Measurements from ENCODE around the gene RESP18.
A peak's percentile ranks its signal among the peaks of the same experiment; 100 is the strongest.
"Not testable (repeated sequence)": the region's sequence is repeated elsewhere in the genome, so short reads cannot be mapped to it uniquely, and the experiment has no call there.

The RESP18 gene

GRCh38 chr2:219325136-219325535 lies 7.4 kb downstream of the RESP18 start:
- no peak for DNase-seq

GRCh38 chr2:219323434-219323833 lies 9.1 kb downstream of the RESP18 start:
- DNase-seq, result no peak

DNA sequence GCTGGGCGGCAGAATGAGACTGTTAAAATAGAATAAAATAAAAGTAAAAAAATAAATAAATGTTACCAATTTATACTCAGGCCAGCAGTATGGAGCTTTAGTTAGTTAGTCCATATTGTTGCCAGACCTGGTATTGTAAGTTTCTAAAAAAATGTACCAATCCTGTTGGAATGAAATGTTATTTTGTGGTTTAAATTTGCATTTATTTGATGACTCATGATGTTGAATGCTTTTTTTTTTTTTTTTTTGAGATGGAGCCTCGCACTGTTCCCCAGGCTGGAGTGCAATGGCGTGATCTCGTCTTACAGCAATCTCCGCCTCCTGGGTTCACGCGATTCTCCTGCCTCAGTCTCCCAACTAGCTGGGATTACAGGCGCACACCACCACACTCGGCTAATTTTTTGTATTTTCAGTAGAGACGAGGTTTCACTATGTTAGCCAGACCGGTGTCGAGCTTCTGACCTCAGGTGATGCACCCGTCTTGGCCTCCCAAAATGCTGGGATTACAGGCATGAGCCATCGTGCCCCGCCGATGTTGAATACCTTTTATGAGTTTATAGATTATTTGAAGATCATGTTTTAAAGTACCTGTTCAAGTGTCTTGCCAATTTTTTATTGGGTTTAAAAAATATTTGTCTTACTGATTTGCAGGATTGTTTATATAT lies 17.6 kb downstream of the RESP18 start:
- DNase-seq, result no peak

GRCh38 chr2:219312683-219313263 lies 19.8 kb downstream of the RESP18 start:
- DNase-seq, result not testable (repeated sequence)

GRCh38 chr2:219309278-219309677 lies 23.3 kb downstream of the RESP18 start, which contains the start of gene PTPRN:
TSS of gene PTPRN (minus strand) at chr2:219309401. CDS start at chr2:219309332, 69 bp downstream.
- no peak for DNase-seq

DNA sequence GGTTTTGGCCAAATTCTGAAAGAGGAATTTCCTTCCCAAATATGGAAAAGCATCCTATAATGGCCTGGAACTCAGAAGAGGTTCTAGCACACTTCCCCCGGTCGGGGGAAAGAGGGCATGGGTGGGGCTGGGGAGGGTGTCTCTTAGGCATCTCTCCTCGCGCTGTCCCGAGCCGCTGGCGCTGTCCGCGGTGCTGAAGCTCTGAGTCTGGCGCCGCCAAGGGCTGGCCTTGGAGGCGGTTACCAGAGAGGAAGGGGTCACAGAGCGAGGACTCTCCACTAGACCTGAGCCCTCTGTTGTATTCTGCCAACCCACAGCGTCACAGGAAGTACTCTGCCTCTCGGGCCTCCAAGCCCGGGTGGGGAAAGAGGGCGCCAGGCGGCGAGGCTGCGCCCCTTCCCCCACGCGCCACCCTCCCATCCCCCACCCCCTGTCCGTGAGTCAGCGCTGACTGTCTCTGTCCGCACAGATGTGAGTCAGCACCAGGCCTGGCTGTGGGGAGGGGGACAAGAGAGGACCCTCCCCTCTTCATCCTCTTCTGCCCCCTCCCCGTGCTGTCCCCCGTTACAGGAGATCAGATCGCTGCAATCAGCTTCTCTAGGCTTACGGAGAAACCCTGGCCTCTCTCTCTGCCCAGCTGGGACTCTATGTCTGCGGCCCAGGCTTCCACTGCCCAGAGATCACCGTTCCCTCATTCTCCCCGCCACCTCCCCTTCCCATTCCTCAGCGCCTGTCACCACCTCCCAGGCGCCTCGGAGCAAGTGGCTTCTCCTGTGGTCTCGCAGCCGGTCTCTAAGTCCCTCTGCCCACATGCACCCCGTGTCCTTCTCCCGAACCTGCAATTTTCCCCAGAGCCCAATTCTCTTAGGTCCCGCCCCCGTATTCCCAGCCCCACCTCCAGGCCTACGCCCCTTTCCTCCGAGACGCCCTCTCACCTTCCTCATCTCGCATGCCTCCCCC lies 24.1 kb downstream of the RESP18 start:
- peak; percentile 51 for DNase-seq

DNA sequence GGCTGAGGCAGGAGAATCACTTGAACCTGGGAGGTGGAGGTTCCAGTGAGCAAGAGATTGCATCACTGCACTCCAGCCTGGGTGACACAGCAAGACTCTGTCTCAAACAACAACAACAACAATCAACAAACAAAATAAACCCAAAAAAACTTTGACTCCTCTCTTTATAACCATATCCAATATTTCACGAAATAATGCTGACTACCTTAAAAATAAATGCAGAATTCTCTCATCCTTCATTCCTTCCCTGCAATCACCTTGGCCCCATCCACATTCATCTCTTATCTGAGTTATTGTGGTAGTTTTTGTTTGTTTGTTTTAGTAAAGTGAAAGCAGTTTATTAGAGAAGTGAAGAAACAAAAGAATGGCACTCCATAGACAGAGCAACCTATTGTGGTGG lies 26.5 kb downstream of the RESP18 start:
- no peak for DNase-seq

- DNase-seq, result no peak
Observed at GRCh38 chr2:219304223-219304622, 28.3 kb downstream of the RESP18 start.

- no peak for DNase-seq
Observed at GRCh38 chr2:219302412-219302968, 30.1 kb downstream of the RESP18 start.

- DNase-seq, result no peak
Observed at GRCh38 chr2:219300022-219300421, 32.5 kb downstream of the RESP18 start.

GRCh38 chr2:219299372-219299760 lies 33.2 kb downstream of the RESP18 start:
- DNase-seq, result no peak

DNA sequence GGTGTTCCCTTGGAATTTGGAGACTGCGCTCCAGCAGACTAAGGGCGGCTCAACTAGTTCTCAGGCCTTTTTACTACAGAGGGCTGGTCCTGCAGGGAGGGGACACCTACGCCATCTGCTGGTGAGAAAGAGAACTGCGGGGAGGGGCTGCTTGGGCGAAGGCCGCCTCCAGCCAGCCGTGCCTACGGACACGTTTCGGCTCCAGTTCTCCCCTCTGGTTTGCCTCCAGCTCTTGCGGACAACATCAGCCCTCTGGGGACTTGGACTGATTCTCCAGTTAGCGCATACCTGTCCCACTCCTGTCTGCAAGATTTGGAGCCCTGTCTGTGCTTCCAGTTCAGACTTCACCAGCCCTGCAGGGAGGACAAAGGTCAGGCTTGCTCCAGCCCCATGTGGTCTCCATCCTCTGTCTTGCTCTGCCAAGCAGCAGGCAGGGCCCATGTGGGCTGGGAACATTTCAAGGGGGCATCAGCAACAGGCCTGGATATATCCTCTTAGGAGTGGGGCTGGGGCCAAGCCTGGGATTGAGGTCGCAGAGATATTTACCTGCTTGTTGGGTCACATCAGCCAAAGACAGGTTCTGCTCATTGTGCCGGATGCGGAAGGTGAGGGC lies 33.7 kb downstream of the RESP18 start:
- peak; percentile 83 for DNase-seq

DNA sequence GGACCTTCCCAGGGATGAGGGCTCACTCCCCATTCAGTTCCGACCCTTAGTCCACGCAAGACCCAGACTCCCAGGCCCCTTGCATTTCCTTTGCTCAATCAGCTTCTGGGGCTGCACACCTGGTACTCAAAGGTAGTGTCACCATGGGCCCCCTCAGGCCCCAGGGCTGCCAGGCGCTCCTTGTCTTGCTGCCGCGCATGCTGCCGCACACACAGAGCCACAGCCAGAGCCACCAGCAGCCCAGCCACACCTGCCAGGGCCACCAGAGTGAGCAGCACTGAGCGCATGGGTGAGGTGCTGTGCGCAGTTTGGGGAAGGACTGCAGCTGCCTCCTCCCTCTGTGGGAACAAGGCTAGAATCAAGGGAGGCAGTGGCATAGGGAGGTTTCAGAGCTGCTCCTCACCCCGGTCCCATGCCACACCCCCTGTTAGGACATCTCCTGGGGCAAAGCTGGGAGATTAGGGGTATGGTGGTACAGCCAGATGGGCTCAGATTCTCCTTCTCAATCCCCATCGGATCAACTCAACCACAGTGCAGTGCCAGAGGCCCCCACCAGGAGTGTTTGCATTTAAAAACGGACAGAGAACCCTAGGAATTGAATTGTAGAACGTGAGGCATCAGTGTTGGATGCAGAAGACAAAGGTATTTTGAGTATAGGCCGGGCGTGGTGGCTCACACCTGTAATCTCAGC lies 34.6 kb downstream of the RESP18 start:
- DNase-seq, result no peak

- no peak for DNase-seq
Observed at GRCh38 chr2:219296631-219297391, 35.7 kb downstream of the RESP18 start.

DNA sequence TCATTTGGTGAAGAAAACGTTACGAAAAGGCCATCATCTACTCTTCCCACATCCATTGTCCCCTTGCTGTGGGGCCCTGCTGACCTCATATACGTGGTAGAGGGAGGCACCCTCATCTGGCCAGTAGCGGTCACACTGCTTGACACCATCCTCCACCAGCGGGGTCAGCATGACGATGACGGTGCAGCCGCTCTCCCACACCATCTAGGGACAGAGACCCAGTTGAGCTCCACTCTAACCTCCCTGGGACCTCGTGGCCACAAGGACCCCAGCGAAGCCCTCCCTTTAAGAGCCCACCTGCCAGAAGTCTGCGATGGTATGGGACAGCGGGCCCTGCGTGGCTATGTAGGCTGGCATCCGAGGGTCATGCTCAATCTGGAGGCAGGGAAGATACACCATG lies 36.4 kb downstream of the RESP18 start:
- no peak for DNase-seq

- peak; percentile 91 for DNase-seq
Observed at GRCh38 chr2:219294356-219295351, 37.9 kb downstream of the RESP18 start.

- DNase-seq, result no peak
Observed at GRCh38 chr2:219293736-219294231, 38.8 kb downstream of the RESP18 start.

DNA sequence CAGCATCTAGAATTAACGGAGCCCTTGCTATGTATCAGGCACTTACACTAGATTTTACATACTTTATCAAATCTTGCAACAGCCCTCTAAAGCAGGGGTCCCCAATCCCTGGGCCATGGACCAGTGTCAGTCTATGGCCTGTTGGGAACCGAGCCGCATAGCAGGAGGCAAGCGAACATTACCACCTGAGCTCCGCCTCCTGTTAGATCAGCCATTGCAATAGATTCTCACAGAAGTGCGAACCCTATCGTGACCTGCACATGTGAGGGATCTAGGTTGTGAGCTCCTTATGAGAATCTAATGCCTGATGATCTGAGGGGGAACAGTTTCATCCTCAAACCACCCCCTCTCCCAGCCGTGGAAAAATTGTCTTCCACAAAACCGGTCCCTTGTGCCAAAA lies 39.9 kb downstream of the RESP18 start:
- no peak for DNase-seq

- no peak for DNase-seq
Observed at GRCh38 chr2:219291910-219292490, 40.5 kb downstream of the RESP18 start.

GRCh38 chr2:219291394-219291793 lies 41.1 kb downstream of the RESP18 start:
- DNase-seq, result no peak
